HEK293 (cell line): ENCODE measurements around the gene TCOF1.

ENCODE experiments used
- CTCF ChIA-PET: fragments of 350-600 bp; formaldehyde crosslinking; extraction: SDS; loops from one replicate; lab custom pipeline; 2021; ENCODE audit warnings: antibody characterized with exemption; lab: Yijun Ruan, JAX
- POLR2A ChIA-PET: fragments of 300-600 bp; formaldehyde crosslinking; extraction: SDS; loops from one replicate; lab custom pipeline; 2020; ENCODE audit warnings: antibody characterized with exemption, inconsistent platforms; lab: Yijun Ruan, JAX
- H3K27ac ChIP-seq: fragments of 200-500 bp; sonication (Bioruptor generic); 2 replicates; pipeline ENCODE4 v1.5.1; 2014; ENCODE audit warnings: low read depth, low read length, control low read depth, inconsistent platforms; ENCODE audit errors: extremely low read depth
- H3K36me3 ChIP-seq, 2 experiments: fragments of 200-500 bp in 1 of 2; sonication (Bioruptor generic) in 1 of 2; 1 replicate in 1 of 2; 2 replicates in 1 of 2; pipeline ENCODE4 v1.5.1; 2014 to 2017; ENCODE audit warnings: inconsistent platforms in 2 of 2, low read length in 2 of 2; ENCODE audit not compliant: control insufficient read depth in 2 of 2, insufficient read depth in 1 of 2
- H3K4me1 ChIP-seq: fragments of 200-500 bp; sonication (Bioruptor generic); 2 replicates; pipeline ENCODE4 v1.5.1; 2014; ENCODE audit warnings: mild to moderate bottlenecking, low read length, inconsistent platforms; ENCODE audit not compliant: control insufficient read depth, insufficient read depth
- H3K4me3 ChIP-seq: 2 replicates; pipeline ENCODE4 v1.5.1; 2011; ENCODE audit warnings: low read depth, mild to moderate bottlenecking, control low read depth, low read length, moderate library complexity
- H3K9me3 ChIP-seq: fragments of 200-500 bp; sonication (Bioruptor generic); 2 replicates; pipeline ENCODE4 v1.5.1; 2014; ENCODE audit warnings: low read depth, low read length, inconsistent platforms; ENCODE audit not compliant: control insufficient read depth, insufficient read depth
- INSM2 ChIP-seq: fragments of 450-650 bp; formaldehyde crosslinking; IDR thresholded peaks from 2 replicates; pipeline ENCODE4 v1.5.1; 2016; ENCODE audit warnings: missing biosample characterization, missing genetic modification characterization
- ZNF174 ChIP-seq: fragments of 450-650 bp; formaldehyde crosslinking; IDR thresholded peaks from 2 replicates; pipeline ENCODE4 v1.5.0; 2017; ENCODE audit warnings: missing biosample characterization, mild to moderate bottlenecking, missing genetic modification characterization
- ZNF184 ChIP-seq: fragments of 450-650 bp; IDR thresholded peaks from 2 replicates; pipeline ENCODE4 v1.5.1; 2018; ENCODE audit warnings: missing biosample characterization, mild to moderate bottlenecking, missing genetic modification characterization
- ZNF416 ChIP-seq: fragments of 450-650 bp; formaldehyde crosslinking; IDR thresholded peaks from 2 replicates; pipeline ENCODE4 v1.5.1; 2016; ENCODE audit warnings: missing biosample characterization, missing genetic modification characterization
- ZNF610 ChIP-seq: fragments of 450-650 bp; formaldehyde crosslinking; IDR thresholded peaks from 2 replicates; pipeline ENCODE4 v1.5.1; 2016; ENCODE audit warnings: missing biosample characterization, missing genetic modification characterization, borderline replicate concordance
- ZNF623 ChIP-seq: fragments of 450-650 bp; formaldehyde crosslinking; IDR thresholded peaks from 2 replicates; pipeline ENCODE4 v1.5.1; 2016; ENCODE audit warnings: missing biosample characterization, missing genetic modification characterization
- ZNF701 ChIP-seq: fragments of 450-650 bp; formaldehyde crosslinking; IDR thresholded peaks from 2 replicates; pipeline ENCODE4 v1.5.1; 2016; ENCODE audit warnings: missing biosample characterization, missing genetic modification characterization
- ZNF704 ChIP-seq: fragments of 450-650 bp; formaldehyde crosslinking; IDR thresholded peaks from 2 replicates; pipeline ENCODE4 v1.5.1; 2016; ENCODE audit warnings: missing biosample characterization, missing genetic modification characterization
- ZSCAN16 ChIP-seq: fragments of 450-650 bp; formaldehyde crosslinking; IDR thresholded peaks from 2 replicates; pipeline ENCODE4 v1.5.1; 2016; ENCODE audit warnings: missing biosample characterization, missing genetic modification characterization

TCOF1 gene

GRCh38 chr5:150397782-150398721, 40.6 kb downstream of the TCOF1 start:
- Histone ChIP-seq H3K4me1 (no peaks in the 10 kb centered on the region), H3K9me3 (no peaks in the 10 kb centered on the region), H3K4me3 (no peak overlapping the region), H3K27ac (no peak overlapping the region), H3K36me3 (peaks cover 26 to 96% of the 10 kb centered on the region in 2 experiments)
- POLR2A ChIA-PET = interaction anchor here (1.6 kb wide), 1 partner anchor 12 kb away, joined by 6 read pairs; no protein-coding TSS in a partner anchor
- no peak for TF ChIP-seq ZNF701 (tag by site-specific recombination)
- CTCF ChIA-PET = interaction anchor here (0.6 to 2.1 kb wide), 6 partner anchors 37 to 1566 kb away, joined by 3 to 6 read pairs (median 3); no protein-coding TSS in a partner anchor

DNA sequence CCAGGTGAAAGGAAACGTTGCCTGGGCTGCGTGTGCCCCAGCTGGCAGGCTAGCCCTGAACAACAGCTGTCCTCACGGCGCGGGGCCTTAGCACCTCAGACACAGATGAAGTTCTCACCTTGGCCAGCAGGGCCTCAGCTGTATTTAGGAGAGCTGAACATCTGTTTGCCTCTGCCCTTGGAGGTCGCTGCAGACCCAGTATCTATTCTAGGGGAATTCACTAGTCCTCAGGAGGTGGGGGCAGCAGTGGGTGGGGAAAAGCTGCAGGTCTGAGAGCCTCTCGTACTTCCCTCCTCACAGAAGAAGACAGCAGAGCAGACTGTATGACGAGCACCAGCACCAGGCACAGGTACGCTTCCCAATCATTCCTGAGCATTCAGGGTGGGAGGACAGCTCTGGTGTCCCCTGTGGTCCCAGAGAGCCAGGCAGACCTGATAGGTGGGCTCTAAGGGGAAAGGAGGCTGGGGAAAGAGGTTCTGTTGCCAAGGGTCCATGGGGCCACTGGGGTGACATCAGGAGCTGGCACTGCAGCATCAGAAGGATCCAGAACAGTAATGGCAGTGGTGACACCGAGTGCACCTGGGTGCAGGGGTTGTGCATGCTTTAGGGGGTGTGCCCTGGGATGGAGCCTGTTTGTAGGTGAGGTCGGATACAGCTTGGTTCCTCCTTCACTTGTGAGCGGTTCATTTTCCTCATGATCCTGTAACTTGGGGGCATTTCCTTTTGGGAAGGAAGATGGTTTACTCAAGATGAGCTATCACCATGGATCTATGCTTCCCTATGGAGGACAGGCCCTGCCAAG, 41.4 kb downstream of the TCOF1 start:
- Histone ChIP-seq H3K4me1 (no peaks in the 10 kb centered on the region), H3K4me3 (no peak overlapping the region), H3K36me3 (peaks cover 26 to 91% of the 10 kb centered on the region in 2 experiments), H3K27ac (no peak overlapping the region), H3K9me3 (no peaks in the 10 kb centered on the region)
- CTCF ChIA-PET = interaction anchor here (0.7 to 2.1 kb wide), 6 partner anchors 21 to 1107 kb away, joined by 3 to 6 read pairs (median 4); no protein-coding TSS in a partner anchor
- TF ChIP-seq ZNF184 (no peak), ZNF623 (0 out of 2 replicates have a peak, but pooled peaks have one; percentile 24)
- POLR2A ChIA-PET = interaction anchor here (1.6 kb wide), 1 partner anchor 11 kb away, joined by 6 read pairs; no protein-coding TSS in a partner anchor

GRCh38 chr5:150399524-150400211, 42.2 kb downstream of the TCOF1 start:
- no peaks in the 10 kb centered on the region for H3K9me3 ChIP-seq
- peaks cover 24 to 84% of the 10 kb centered on the region in 2 experiments for H3K36me3 ChIP-seq
- CTCF ChIA-PET = interaction anchor here (0.7 to 2.1 kb wide), 5 partner anchors 22 to 554 kb away, joined by 3 to 6 read pairs (median 4); no protein-coding TSS in a partner anchor
- TF ChIP-seq INSM2 (tag by site-specific recombination) (no peak), ZNF416 (tag by site-specific recombination) (no peak)
- H3K4me1 ChIP-seq = no peaks in the 10 kb centered on the region
- H3K4me3 ChIP-seq = no peak overlapping the region
- POLR2A ChIA-PET = no interaction called here
- H3K27ac ChIP-seq = no peak overlapping the region

DNA sequence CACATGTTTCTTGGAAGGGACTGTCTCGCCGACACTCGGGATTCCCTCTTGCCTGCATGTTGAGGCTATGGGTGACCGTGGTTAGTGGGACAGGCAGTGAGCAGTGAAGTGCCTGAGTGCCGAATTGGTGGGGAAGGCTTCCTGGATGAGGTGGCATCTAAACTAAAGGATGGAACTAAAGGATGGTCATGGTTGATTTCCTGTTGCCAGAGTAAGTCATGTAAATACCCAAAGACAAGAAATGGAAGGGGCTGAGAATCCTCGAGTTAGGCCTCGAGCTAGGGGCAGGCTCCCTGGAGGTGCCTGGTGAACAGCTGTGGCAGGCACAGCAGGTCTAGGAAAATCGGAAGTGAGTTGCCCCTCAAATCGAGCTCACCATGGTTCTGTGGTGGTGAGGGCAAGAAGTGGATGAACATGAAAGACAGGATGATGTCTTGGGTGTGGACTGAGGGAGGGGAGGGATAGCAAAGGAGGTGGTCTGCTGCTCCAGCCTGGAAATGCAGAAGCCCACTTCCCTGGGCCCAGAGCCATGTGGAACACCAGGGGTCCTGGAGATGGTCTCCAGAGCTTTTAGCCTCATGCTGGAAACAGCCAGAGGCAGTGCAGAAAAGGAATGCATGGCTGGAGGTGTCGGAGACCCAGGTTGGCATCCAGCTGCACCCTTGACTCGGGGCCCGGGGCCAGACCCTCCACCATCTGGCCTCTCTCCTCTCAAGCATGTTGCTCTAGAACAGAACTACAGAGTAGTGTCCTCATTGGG, 43.0 kb downstream of the TCOF1 start:
- H3K9me3 ChIP-seq = no peaks in the 10 kb centered on the region
- no peak overlapping the region for H3K27ac ChIP-seq
- H3K4me1 ChIP-seq = no peaks in the 10 kb centered on the region
- peaks cover 22 to 76% of the 10 kb centered on the region in 2 experiments for H3K36me3 ChIP-seq
- no peak overlapping the region for H3K4me3 ChIP-seq
- CTCF ChIA-PET = interaction anchor here (1.0 kb wide), 2 partner anchors 34 to 37 kb away, joined by 3 to 4 read pairs; no protein-coding TSS in a partner anchor
- POLR2A ChIA-PET = no interaction called here
- TF ChIP-seq ZNF610 (tag by site-specific recombination) (no peak), ZNF704 (no peak), ZNF174 (tag by site-specific recombination) (no peak), ZSCAN16 (tag by site-specific recombination) (no peak)
